Endodermal cell (in vitro differentiated cells): ENCODE measurements around the gene NDST1. TPM values are rescaled to one million over a fixed set of nuclear protein-coding genes. Genes with fewer than 3 reads are reported as not detected.

Experiments
- DNase-seq: peaks from one replicate; pipeline ENCODE4 v3.0.0-alpha.2; 2017
- H3K27ac ChIP-seq: 2 replicates; pipeline ENCODE4 v1.5.1; 2013; ENCODE audit warnings: mild to moderate bottlenecking, low read depth, low read length, moderate library complexity
- H3K27me3 ChIP-seq: 2 replicates; pipeline ENCODE4 v1.6.1; 2013; ENCODE audit warnings: mild to moderate bottlenecking, low read length, moderate library complexity; ENCODE audit not compliant: insufficient read depth, control insufficient read depth, poor library complexity, severe bottlenecking
- H3K36me3 ChIP-seq: 2 replicates; pipeline ENCODE4 v1.7.0; 2013; ENCODE audit warnings: mild to moderate bottlenecking, low read length, moderate library complexity; ENCODE audit not compliant: control insufficient read depth, insufficient read depth
- H3K4me1 ChIP-seq: one replicate; pipeline ENCODE4 v1.7.0; 2013; ENCODE audit warnings: low read length; ENCODE audit not compliant: control insufficient read depth, insufficient read depth
- H3K4me3 ChIP-seq: 2 replicates; pipeline ENCODE4 v1.5.1; 2013; ENCODE audit warnings: mild to moderate bottlenecking, low read length, moderate library complexity
- H3K9ac ChIP-seq: 2 replicates; pipeline ENCODE4 v1.6.1; 2013; ENCODE audit warnings: mild to moderate bottlenecking, low read length, moderate library complexity; ENCODE audit not compliant: poor library complexity, severe bottlenecking; ENCODE audit errors: extremely low read depth
- H3K9me3 ChIP-seq: 2 replicates; pipeline ENCODE4 v1.6.1; 2013; ENCODE audit warnings: mild to moderate bottlenecking, low read length, moderate library complexity; ENCODE audit not compliant: control insufficient read depth
- H3K27ac Mint-ChIP-seq: 2 replicates; pipeline ENCODE4 v1.8.0; 2020; ENCODE audit warnings: mixed read lengths
- H3K27me3 Mint-ChIP-seq: 2 replicates; pipeline ENCODE4 v1.8.0; 2021; ENCODE audit warnings: mild to moderate bottlenecking, mixed read lengths; ENCODE audit not compliant: insufficient read depth
- H3K36me3 Mint-ChIP-seq: 2 replicates; pipeline ENCODE4 v1.8.0; 2020; ENCODE audit warnings: low read depth, mixed read lengths
- H3K4me1 Mint-ChIP-seq: 2 replicates; pipeline ENCODE4 v1.8.0; 2020; ENCODE audit warnings: mixed read lengths
- H3K4me3 Mint-ChIP-seq: 2 replicates; pipeline ENCODE4 v1.8.0; 2020; ENCODE audit warnings: mild to moderate bottlenecking, moderate library complexity, mixed read lengths
- H3K9me3 Mint-ChIP-seq: 2 replicates; pipeline ENCODE4 v1.8.0; 2020; ENCODE audit warnings: mild to moderate bottlenecking, mixed read lengths
- CTCF ChIP-seq: fragments of 200-600 bp; sonication (generic); conservative IDR thresholded peaks from 2 replicates; pipeline ENCODE4 v1.5.0; 2021; ENCODE audit warnings: antibody characterized with exemption, mild to moderate bottlenecking
- WGBS, 2 experiments: methylation state at CpG; one replicate each; pipeline versions ENCODE4 v1.1.5 to v1.1.7; 2013; ENCODE audit warnings: missing lambda C conversion rate in 2 of 2, mixed read lengths in 1 of 2; ENCODE audit not compliant: insufficient coverage in 1 of 2, insufficient read length in 1 of 2; 5-methylcytosine and 5-hydroxymethylcytosine counted together
- long read RNA-seq, 4 experiments: library from polyadenylated mRNA in 2 of 4; library from RNA in 1 of 4; library from capped mRNA in 1 of 4; stranded (forward) in 3 of 4; unstranded in 1 of 4; transcript quantifications; one replicate each; pipeline ENCODE4 v2.0.0, GENCODE V29; 2020 to 2021; ENCODE audit warnings: inconsistent platforms in 1 of 4
- polyA plus RNA-seq, 2 experiments: library from polyadenylated mRNA; stranded (reverse); fragments of 50-300 nt; gene quantifications; one replicate each; pipeline ENCODE4 v1.2.3, GENCODE V29; 2013
- total RNA-seq, 2 donors: library from RNA; stranded (reverse); fragmentation: NEBNext Ultra II Directional in 1 of 2; extraction: Animal tissue kit (Norgen Biotek cat#: 25700) in 1 of 2; gene quantifications; 2 replicates in 1 of 2; 3 replicates in 1 of 2; pipeline ENCODE4 v1.2.1, GENCODE V29; 2021

The NDST1 gene
- 10 to 100 TPM; 53.3 to 71.7 TPM for total RNA-seq
- 40.7 TPM for polyA plus RNA-seq (2013, experiment 1 of 2)
- 37.5 TPM for polyA plus RNA-seq (2013, experiment 2 of 2)
- long read RNA-seq, experiment 1, partial matches to known transcripts, result 4 of 24 reads
- long read RNA-seq, experiment 1, other reads (novel, unspliced or antisense), result 20 of 24 reads
- long read RNA-seq, experiment 2, partial matches to known transcripts, result 5 of 39 reads
- long read RNA-seq, experiment 2, other reads (novel, unspliced or antisense), result 34 of 39 reads
- long read RNA-seq, experiment 3, partial matches to known transcripts, result 7 of 45 reads
- long read RNA-seq, experiment 3, other reads (novel, unspliced or antisense), result 37 of 45 reads
- long read RNA-seq, experiment 4, partial matches to known transcripts, result 0 of 5 reads
- long read RNA-seq, experiment 4, other reads (novel, unspliced or antisense), result 5 of 5 reads

- peak within 1 kb of the TSS; percentile 24 for H3K27ac ChIP-seq
- no peaks in the 10 kb centered on the region for H3K36me3 Mint-ChIP-seq
- peaks cover 19% of the 10 kb centered on the region for H3K4me1 ChIP-seq
- no peak for DNase-seq
- H3K27me3 ChIP-seq, result no peaks in the 10 kb centered on the region
- no peak within 1 kb of the TSS for H3K9ac ChIP-seq
- no peaks in the 10 kb centered on the region for H3K9me3 ChIP-seq
- no peak within 1 kb of the TSS for H3K4me3 ChIP-seq
- H3K27me3 Mint-ChIP-seq, result no peaks in the 10 kb centered on the region
- peaks cover 54% of the 10 kb centered on the region for H3K4me1 Mint-ChIP-seq
- no peaks in the 10 kb centered on the region for H3K36me3 ChIP-seq
- peak within 1 kb of the TSS; percentile 77 for H3K27ac Mint-ChIP-seq
- H3K9me3 Mint-ChIP-seq, result no peaks in the 10 kb centered on the region
- TF ChIP-seq CTCF, result no peak
- H3K4me3 Mint-ChIP-seq, result no peak within 1 kb of the TSS
- WGBS, 2 experiments, result 94 to 95% methylated on average over 11 to 16 of the region's 16 CpGs
These were observed at the start of gene NDST1 for GRCh38 chr5:150507474-150508276. TSS of gene NDST1 (plus strand) at chr5:150508131. CDS start at chr5:150521255, 13,124 bp downstream.

GRCh38 chr5:150458802-150459557, 49.0 kb upstream of the NDST1 start:
- Histone ChIP-seq H3K36me3 (no peaks in the 10 kb centered on the region), H3K27ac (no peak overlapping the region), H3K4me1 (peaks cover 6% of the 10 kb centered on the region), H3K9me3 (no peaks in the 10 kb centered on the region), H3K4me3 (no peak overlapping the region), H3K9ac (no peak overlapping the region), H3K27me3 (no peaks in the 10 kb centered on the region)
- Mint-ChIP-seq H3K36me3 (no peaks in the 10 kb centered on the region), H3K27ac (no peak overlapping the region), H3K4me3 (no peak overlapping the region), H3K27me3 (no peaks in the 10 kb centered on the region), H3K4me1 (peaks cover 41% of the 10 kb centered on the region), H3K9me3 (no peaks in the 10 kb centered on the region)
- TF ChIP-seq CTCF, result peak; percentile 92
- WGBS, 2 experiments, result 34 to 58% methylated on average over 12 to 27 of the region's 36 CpGs
- peak; percentile 94 for DNase-seq

GRCh38 chr5:150460781-150461180, 47.1 kb upstream of the NDST1 start:
- Histone ChIP-seq H3K27ac (no peak overlapping the region), H3K9me3 (no peaks in the 10 kb centered on the region), H3K9ac (no peak overlapping the region), H3K4me3 (no peak overlapping the region), H3K4me1 (peaks cover 6% of the 10 kb centered on the region), H3K36me3 (no peaks in the 10 kb centered on the region), H3K27me3 (no peaks in the 10 kb centered on the region)
- 86 to 100% methylated on average over 1 to 2 of the region's 2 CpGs for WGBS, 2 experiments
- TF ChIP-seq CTCF, result no peak
- Mint-ChIP-seq H3K4me1 (peaks cover 49% of the 10 kb centered on the region), H3K9me3 (no peaks in the 10 kb centered on the region), H3K27ac (peak overlapping the region; percentile 83), H3K4me3 (no peak overlapping the region), H3K36me3 (no peaks in the 10 kb centered on the region), H3K27me3 (no peaks in the 10 kb centered on the region)
- no peak for DNase-seq
